Lower leg skin (tissue), 4 donors: ENCODE results near the gene EME2. TPM values are rescaled to one million over a fixed set of nuclear protein-coding genes. Genes with fewer than 3 reads are reported as not detected.

ENCODE experiments used
- DNase-seq, 2 donors: peaks; one replicate each; pipeline ENCODE4 v3.0.0-alpha.2; 2019; ENCODE audit warnings: low spot score in 2 of 2
- H3K4me3 ChIP-seq: fragments of 200-600 bp; sonication (generic); 2 replicates; pipeline ENCODE4 v1.5.1; 2017; ENCODE audit warnings: mild to moderate bottlenecking, low read depth; ENCODE audit not compliant: poor library complexity, severe bottlenecking
- POLR2A ChIP-seq, 2 donors: fragments of 450-650 bp; IDR thresholded peaks; one replicate each; pipeline ENCODE4 v1.6.1; 2016 to 2017; ENCODE audit warnings: antibody characterized with exemption in 2 of 2, mild to moderate bottlenecking in 1 of 2, moderate library complexity in 1 of 2
- WGBS, 2 donors: methylation state at CpG; one replicate each; pipeline ENCODE4 v1.1.5; 2018; 5-methylcytosine and 5-hydroxymethylcytosine counted together
- intact Hi-C: fragments of 100-400 bp; cut with DNase I; formaldehyde crosslinking; loops from one replicate; pipeline ENCODE4 v1.15.0; 2023; ENCODE audit warnings: low total_unique reads
- total RNA-seq, 4 donors: library from RNA; depleted of rRNA; stranded (reverse); fragments of >200 nt; gene quantifications; one replicate each; pipeline ENCODE4 v1.1.0, GENCODE V29; 2016
- TF ChIP-seq, protein P1 (sequence below), 3 donors: fragments of 450-650 bp; IDR thresholded peaks; one replicate each; pipeline ENCODE4 v1.5.1; 2016; ENCODE audit warnings: antibody characterized with exemption in 3 of 3, mild to moderate bottlenecking in 3 of 3, moderate library complexity in 2 of 3

EME2 gene
- total RNA-seq, 4 donors from 2014 or later, result 7.6 to 22.3 (median 13.0) TPM

DNA sequence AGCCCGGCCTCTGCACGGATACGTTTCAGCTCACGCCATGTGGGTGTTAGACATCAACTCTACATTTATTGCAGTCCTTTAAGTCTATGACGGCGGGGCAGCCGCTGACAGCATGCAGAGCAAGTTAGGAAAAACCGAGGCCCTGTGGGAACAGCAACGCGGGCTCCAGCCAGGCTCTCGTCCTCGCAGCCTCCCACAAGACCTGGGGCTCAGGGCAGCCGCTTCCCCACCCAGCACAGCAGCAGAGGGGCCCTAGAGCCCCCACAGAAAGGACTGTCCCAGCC, 4.0 kb downstream of the EME2 start:
- WGBS, 2 donors, result 80 to 83% methylated on average over 10 to 13 of the region's 13 CpGs
- no peak overlapping the region for H3K4me3 ChIP-seq
- TF ChIP-seq, protein P1, sequence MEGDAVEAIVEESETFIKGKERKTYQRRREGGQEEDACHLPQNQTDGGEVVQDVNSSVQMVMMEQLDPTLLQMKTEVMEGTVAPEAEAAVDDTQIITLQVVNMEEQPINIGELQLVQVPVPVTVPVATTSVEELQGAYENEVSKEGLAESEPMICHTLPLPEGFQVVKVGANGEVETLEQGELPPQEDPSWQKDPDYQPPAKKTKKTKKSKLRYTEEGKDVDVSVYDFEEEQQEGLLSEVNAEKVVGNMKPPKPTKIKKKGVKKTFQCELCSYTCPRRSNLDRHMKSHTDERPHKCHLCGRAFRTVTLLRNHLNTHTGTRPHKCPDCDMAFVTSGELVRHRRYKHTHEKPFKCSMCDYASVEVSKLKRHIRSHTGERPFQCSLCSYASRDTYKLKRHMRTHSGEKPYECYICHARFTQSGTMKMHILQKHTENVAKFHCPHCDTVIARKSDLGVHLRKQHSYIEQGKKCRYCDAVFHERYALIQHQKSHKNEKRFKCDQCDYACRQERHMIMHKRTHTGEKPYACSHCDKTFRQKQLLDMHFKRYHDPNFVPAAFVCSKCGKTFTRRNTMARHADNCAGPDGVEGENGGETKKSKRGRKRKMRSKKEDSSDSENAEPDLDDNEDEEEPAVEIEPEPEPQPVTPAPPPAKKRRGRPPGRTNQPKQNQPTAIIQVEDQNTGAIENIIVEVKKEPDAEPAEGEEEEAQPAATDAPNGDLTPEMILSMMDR (IDR thresholded peaks at IDR 0.05), result no peak
- no peak for TF ChIP-seq POLR2A (IDR thresholded peaks at IDR 0.05)
- intact Hi-C loops, result no loop called here
- no peak for DNase-seq

DNA sequence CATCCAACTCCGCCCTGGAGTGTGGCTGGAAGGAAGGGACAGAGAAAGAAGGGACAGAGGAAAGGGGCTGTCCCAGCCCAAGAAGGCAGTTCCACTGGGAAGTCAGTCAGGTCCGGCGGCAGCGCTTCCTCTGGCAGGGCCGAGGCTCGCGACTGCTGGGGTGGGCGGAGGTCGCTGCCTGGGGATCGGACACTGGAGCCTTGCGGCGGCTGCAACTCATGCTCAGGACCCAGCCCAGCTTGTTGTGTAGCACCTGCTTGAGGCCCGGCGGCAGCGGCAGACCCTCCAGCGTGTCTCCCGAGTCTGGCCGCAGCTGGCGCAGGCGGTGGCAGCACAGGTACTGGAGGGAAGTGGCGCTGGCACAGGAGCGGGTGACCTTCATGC, 4.4 kb downstream of the EME2 start:
- intact Hi-C loops, result no loop called here
- WGBS, 2 donors, result 80 to 86% methylated on average over 14 to 17 of the region's 22 CpGs
- no peak for TF ChIP-seq POLR2A (IDR thresholded peaks at IDR 0.05)
- TF ChIP-seq, protein P1 (IDR thresholded peaks at IDR 0.05), result no peak
- DNase-seq, result no peak
- no peak overlapping the region for H3K4me3 ChIP-seq

DNA sequence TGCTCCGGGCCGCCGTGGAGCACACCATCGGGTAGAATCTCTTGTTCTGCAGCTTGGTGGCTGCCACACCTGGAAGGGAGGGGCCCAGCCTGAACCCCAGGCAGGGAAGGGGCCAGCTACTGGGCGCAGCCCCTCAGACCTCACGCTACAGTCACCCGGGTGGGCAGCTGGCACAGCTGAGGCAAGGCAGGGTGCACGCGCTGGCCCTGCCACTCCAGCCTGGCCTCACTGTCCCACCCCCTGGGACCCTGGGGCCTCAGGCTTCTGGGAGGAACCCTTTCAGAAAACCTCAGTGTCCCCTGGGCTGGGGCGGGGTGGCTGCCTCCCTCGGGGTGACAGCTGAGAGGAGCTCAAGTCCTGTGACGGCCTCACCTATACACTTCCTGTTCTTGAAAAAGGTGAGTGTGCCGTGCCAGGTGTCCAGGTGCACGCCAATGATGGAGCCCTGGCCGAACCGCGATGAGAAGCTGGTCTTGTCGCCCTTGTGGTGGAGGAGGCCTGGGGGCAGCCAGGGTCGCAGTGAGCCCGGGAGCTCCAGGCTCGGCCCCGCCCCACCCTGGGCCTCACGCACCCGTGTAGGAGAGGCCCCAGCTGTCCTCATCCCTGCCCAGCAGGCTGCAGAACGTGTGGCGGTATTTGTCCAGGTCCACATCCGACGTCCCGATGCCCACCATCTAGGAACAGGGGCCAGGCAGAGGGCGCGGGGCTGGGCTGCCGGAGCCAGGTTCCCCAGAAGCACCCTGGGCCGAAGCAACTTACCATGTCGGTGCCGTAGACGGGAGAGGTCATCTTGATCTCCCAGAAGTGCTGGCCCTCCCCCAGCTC, 5.0 kb downstream of the EME2 start:
- intact Hi-C loops, result no loop called here
- no peak overlapping the region for H3K4me3 ChIP-seq
- WGBS, 2 donors, result 74 to 83% methylated on average over 20 to 22 of the region's 36 CpGs
- DNase-seq, result no peak
- TF ChIP-seq, protein P1 (IDR thresholded peaks at IDR 0.05), result no peak
- TF ChIP-seq POLR2A (IDR thresholded peaks at IDR 0.05), result no peak

DNA sequence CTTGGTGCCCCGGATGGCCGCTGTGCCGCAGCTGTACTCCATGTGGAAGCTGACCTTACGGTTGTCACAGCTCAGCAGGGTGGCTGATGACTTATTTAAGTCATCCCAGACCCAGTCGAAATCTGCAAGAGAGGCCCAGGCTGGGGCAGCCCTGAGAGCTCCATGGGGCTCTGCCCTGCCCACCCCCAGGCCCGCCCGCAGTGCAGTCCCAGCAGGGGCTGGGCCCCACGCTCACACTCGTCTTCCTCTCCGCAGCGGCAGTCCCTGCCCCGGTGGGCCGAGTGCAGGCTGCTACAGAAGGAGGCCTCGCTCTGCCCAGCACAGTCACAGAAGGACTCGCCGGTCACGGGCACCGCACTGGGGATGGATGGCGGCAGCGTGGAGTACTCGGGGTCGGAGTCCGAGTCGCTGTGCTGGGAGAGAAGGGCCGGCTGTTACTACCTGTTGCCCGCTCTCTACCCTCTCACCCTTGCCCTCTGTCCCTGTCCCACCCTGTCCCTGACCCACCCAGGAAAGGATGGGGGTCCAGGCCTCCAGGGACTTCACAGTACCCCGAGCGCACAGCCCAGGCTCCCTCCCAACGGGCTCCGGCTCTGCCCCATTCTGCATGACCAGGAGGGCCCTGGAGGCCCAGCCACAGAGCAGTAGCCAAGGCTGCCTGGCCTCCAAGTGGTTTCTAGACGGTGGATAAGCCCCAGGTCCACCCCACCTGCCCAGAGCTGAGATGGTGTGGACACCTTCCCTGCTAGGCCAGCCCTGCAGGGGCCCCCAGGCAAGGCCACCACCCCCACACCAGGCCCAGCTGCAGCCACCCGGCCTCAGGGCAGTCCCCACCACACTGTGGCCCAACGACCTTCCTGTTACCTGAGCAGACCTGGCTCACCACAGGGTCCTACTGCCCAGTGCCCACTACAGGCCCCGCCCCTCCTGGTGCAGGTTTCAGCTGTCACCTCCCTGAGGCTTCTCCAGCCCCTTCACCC, 5.9 kb downstream of the EME2 start:
- WGBS, 2 donors, result 85 to 91% methylated on average over 20 to 33 of the region's 34 CpGs
- DNase-seq, result no peak
- intact Hi-C loops, result no loop called here
- TF ChIP-seq POLR2A (IDR thresholded peaks at IDR 0.05), result no peak
- TF ChIP-seq, protein P1 (IDR thresholded peaks at IDR 0.05), result no peak
- no peak overlapping the region for H3K4me3 ChIP-seq

DNA sequence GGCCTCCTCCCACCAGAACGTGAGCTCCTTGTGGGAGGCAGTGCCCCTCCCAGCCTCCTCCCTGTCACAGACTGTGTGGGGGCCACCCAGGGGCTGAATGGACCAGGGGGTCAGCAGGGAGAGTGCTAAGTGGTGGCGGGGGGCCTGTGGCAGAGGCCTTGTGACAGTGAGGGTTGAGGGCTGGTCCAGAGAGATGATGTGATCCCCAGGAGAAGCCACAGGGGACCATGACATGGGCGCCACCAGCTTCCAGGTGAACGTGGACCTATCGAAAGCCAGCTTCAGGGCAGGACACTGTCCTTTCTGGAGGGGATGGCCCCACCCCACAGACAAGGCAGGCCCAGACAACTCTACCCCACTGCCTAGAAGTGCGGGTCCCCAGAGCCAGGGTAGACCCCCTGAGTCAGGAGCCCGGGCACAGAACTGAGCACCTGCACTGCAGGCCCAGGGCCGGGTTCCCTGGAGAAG, 6.7 kb downstream of the EME2 start:
- no peak for TF ChIP-seq POLR2A (IDR thresholded peaks at IDR 0.05)
- TF ChIP-seq, protein P1 (IDR thresholded peaks at IDR 0.05), result no peak
- intact Hi-C loops, result no loop called here
- 74 to 79% methylated on average over 6 of the region's 8 CpGs for WGBS, 2 donors
- no peak for DNase-seq
- no peak overlapping the region for H3K4me3 ChIP-seq
